ENCODE data around the gene TRIM33. TPM values are rescaled to one million over a fixed set of nuclear protein-coding genes. Genes with fewer than 3 reads are reported as not detected.

Gene TRIM33
- polyA plus RNA-seq, 1 donor (not counting 4 experiments of a cell fraction or from before 2014, with no cell fraction given): 26.4 TPM

DNA sequence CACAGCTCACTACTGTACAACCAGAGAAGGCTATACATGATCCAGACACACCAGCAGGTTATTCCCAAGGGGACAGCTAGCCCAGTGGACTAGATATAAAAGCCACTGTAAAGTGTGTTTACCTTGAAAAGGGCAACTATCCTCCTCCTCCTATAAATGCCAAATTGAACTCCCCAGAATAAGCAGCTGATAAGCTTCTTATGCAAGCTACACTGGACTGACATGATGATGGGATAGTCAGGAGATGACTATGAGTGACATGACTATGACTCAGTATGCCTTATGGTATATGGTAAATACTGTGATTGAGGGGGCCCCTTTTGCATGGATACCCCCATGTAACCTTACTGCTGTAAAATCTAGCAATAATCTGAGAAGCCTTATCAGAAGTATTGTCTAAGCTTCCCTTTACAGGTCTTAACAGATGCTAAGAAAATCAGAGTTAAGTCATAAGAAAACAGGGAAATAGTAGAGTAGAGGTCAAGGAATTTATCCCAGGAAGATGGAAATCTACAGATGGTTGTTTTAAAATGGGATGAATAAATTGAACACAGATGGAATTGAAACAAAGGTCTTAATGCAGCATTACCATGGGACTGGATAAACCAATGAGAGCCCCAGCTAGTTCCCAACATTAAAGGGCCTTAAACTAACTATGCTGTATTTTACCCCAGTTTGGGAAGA lies 55.8 kb downstream of the TRIM33 start:
- Histone ChIP-seq H3K4me3 (ENCODE audit: control insufficient read depth in 2 of 3, extremely low read depth in 1 of 3, insufficient read depth in 2 of 3, low read depth in 1 of 3, low read length in 3 of 3) (no peak overlapping the region), H2AFZ (ENCODE audit: control insufficient read depth, low read length) (no peak overlapping the region), H3K4me1 (ENCODE audit: control insufficient read depth, extremely low read depth, insufficient read depth, low read length) (no peaks in the 10 kb centered on the region), H3K27me3 (ENCODE audit: control insufficient read depth, extremely low read depth, insufficient read depth, low read length) (no peaks in the 10 kb centered on the region), H3K79me2 (ENCODE audit: control insufficient read depth, insufficient read depth, low read length) (peaks cover 3% of the 10 kb centered on the region), H3K9me3 (ENCODE audit: control insufficient read depth, low read depth, low read length) (peaks cover 3% of the 10 kb centered on the region), H3K9me1 (ENCODE audit: control insufficient read depth, extremely low read depth, insufficient read depth, low read length) (no peaks in the 10 kb centered on the region), H3K36me3 (ENCODE audit: control insufficient read depth in 2 of 2, extremely low read depth in 1 of 2, insufficient read depth in 2 of 2, low read length in 2 of 2) (peaks cover 1 to 5% of the 10 kb centered on the region in 2 experiments), H3K4me2 (ENCODE audit: control insufficient read depth, extremely low read depth, insufficient read depth, low read depth, low read length) (no peak overlapping the region), H3K27ac (ENCODE audit: control insufficient read depth, insufficient read depth, low read length) (no peak overlapping the region), H3K9ac (ENCODE audit: control insufficient read depth, extremely low read depth, insufficient read depth, low read length) (no peak overlapping the region), H4K20me1 (ENCODE audit: control insufficient read depth, extremely low read depth, insufficient read depth, low read length) (no peaks in the 10 kb centered on the region)
- TF ChIP-seq EZH2 (IDR thresholded peaks at IDR 0.05; ENCODE audit: low read length) (no peak), CTCF (optimal IDR thresholded peaks at IDR 0.05 in 1 of 3, IDR thresholded peaks at IDR 0.05 in 1 of 3, conservative IDR thresholded peaks at IDR 0.05 in 1 of 3; ENCODE audit: extremely low read depth in 1 of 3, insufficient read depth in 2 of 3, low read length in 3 of 3) (no peak)
- dilution Hi-C loops (cut with MboI; ENCODE audit: extremely low pct_ligation_motif_present, low sequenced_read_pairs): no loop called here
- no peak for FAIRE-seq
- DNase-seq (ENCODE audit: low read depth, low spot score): no peak

- Histone ChIP-seq H3K27ac (ENCODE audit: control insufficient read depth, insufficient read depth, low read length) (no peak overlapping the region), H3K9ac (ENCODE audit: control insufficient read depth, extremely low read depth, insufficient read depth, low read length) (no peak overlapping the region), H3K79me2 (ENCODE audit: control insufficient read depth, insufficient read depth, low read length) (no peaks in the 10 kb centered on the region), H3K27me3 (ENCODE audit: control insufficient read depth, extremely low read depth, insufficient read depth, low read length) (no peaks in the 10 kb centered on the region), H3K36me3 (ENCODE audit: control insufficient read depth in 2 of 2, extremely low read depth in 1 of 2, insufficient read depth in 2 of 2, low read length in 2 of 2) (peaks cover 1 to 5% of the 10 kb centered on the region in 2 experiments), H3K9me1 (ENCODE audit: control insufficient read depth, extremely low read depth, insufficient read depth, low read length) (no peaks in the 10 kb centered on the region), H3K4me1 (ENCODE audit: control insufficient read depth, extremely low read depth, insufficient read depth, low read length) (no peaks in the 10 kb centered on the region), H3K4me2 (ENCODE audit: control insufficient read depth, extremely low read depth, insufficient read depth, low read depth, low read length) (no peak overlapping the region), H4K20me1 (ENCODE audit: control insufficient read depth, extremely low read depth, insufficient read depth, low read length) (no peaks in the 10 kb centered on the region), H3K4me3 (ENCODE audit: control insufficient read depth in 2 of 3, extremely low read depth in 1 of 3, insufficient read depth in 2 of 3, low read depth in 1 of 3, low read length in 3 of 3) (no peak overlapping the region), H2AFZ (ENCODE audit: control insufficient read depth, low read length) (no peak overlapping the region), H3K9me3 (ENCODE audit: control insufficient read depth, low read depth, low read length) (peaks cover 3% of the 10 kb centered on the region)
- DNase-seq (ENCODE audit: low read depth, low spot score) (no peak), FAIRE-seq (no peak)
- TF ChIP-seq EZH2 (IDR thresholded peaks at IDR 0.05; ENCODE audit: low read length) (no peak), CTCF (optimal IDR thresholded peaks at IDR 0.05 in 1 of 3, IDR thresholded peaks at IDR 0.05 in 1 of 3, conservative IDR thresholded peaks at IDR 0.05 in 1 of 3; ENCODE audit: extremely low read depth in 1 of 3, insufficient read depth in 2 of 3, low read length in 3 of 3) (no peak)
- dilution Hi-C loops (cut with MboI; ENCODE audit: extremely low pct_ligation_motif_present, low sequenced_read_pairs): no loop called here
These were observed 56.5 kb downstream of the TRIM33 start for GRCh38 chr1:114454539-114454938.
